ENCODE data around the gene EEIG1. TPM values are rescaled to one million over a fixed set of nuclear protein-coding genes. Genes with fewer than 3 reads are reported as not detected.

Gene EEIG1
- total and polyA plus RNA-seq, 10 of the 15 experiments (the other 5 are each of a cell fraction or from before 2014, with no cell fraction given): 1.2 to 75.9 (median 9.0) TPM

GRCh38 chr9:128003966-128004604 lies 23.3 kb upstream of the EEIG1 start (continued):
- TF ChIP-seq MTA3 (IDR thresholded peaks at IDR 0.05; ENCODE audit: borderline replicate concordance, low read length): no peak
- no peak for TF ChIP-seq HCFC1 (IDR thresholded peaks at IDR 0.05; ENCODE audit: low read length)
- TF ChIP-seq ZSCAN29 (IDR thresholded peaks at IDR 0.05): no peak
- no peak for TF ChIP-seq CBX3 (IDR thresholded peaks at IDR 0.05; ENCODE audit: borderline replicate concordance, low read depth)
- TF ChIP-seq ZBED1 (IDR thresholded peaks at IDR 0.05; ENCODE audit: borderline replicate concordance): no peak
- TF ChIP-seq ETV6 (conservative IDR thresholded peaks at IDR 0.05 in 1 of 2, IDR thresholded peaks at IDR 0.05 in 1 of 2; ENCODE audit: borderline replicate concordance in 1 of 2, low read depth in 1 of 2): no peak

GRCh38 chr9:128002959-128003358 lies 22.2 kb upstream of the EEIG1 start:
- H3K4me1 ChIP-seq (ENCODE audit: control insufficient read depth, insufficient read depth, low read length): peaks cover 11% of the 10 kb centered on the region
- no peak for DNase-seq (ENCODE audit: low read depth, low spot score)
- no peaks in the 10 kb centered on the region; the same call in 2 of the 3 replicates for H3K9me3 ChIP-seq (replicated peaks; ENCODE audit: control insufficient read depth, insufficient read depth, low read length)
- ATAC-seq: no peak
- TF ChIP-seq ZSCAN29 (IDR thresholded peaks at IDR 0.05) (no peak), PKNOX1 (IDR thresholded peaks at IDR 0.05) (no peak), MEF2B (IDR thresholded peaks at IDR 0.05; ENCODE audit: partially characterized antibody, poor library complexity, severe bottlenecking) (no peak), SKIL (IDR thresholded peaks at IDR 0.05; ENCODE audit: low read depth, poor library complexity, severe bottlenecking) (no peak), NBN (IDR thresholded peaks at IDR 0.05) (no peak), ELK1 (IDR thresholded peaks at IDR 0.05; ENCODE audit: low read depth, low read length) (no peak), ATF2 (IDR thresholded peaks at IDR 0.05; ENCODE audit: low read length) (no peak), STAT3 (IDR thresholded peaks at IDR 0.05; ENCODE audit: low read depth, low read length) (no peak), FOS (IDR thresholded peaks at IDR 0.05; ENCODE audit: borderline replicate concordance, extremely low read depth, insufficient read length) (no peak)
- no peak overlapping the region for H2AFZ ChIP-seq (ENCODE audit: control insufficient read depth, low read depth, low read length)
- no TSS peak for BruUV-seq (replicated peaks)
- no peaks in the 10 kb centered on the region for H3K27me3 ChIP-seq (replicated peaks in 1 of 2; ENCODE audit: control insufficient read depth in 2 of 2, insufficient read depth in 2 of 2, low read length in 1 of 2)
- no peak overlapping the region for H3K9ac ChIP-seq (ENCODE audit: control insufficient read depth, insufficient read depth, low read length)
- no peak overlapping the region for H3K27ac ChIP-seq (ENCODE audit: control insufficient read depth, insufficient read depth)
- H3K79me2 ChIP-seq (ENCODE audit: control insufficient read depth, insufficient read depth, low read length): no peaks in the 10 kb centered on the region
- ChIA-PET SMC1A (ENCODE audit: uncharacterized antibody, unreplicated experiment) (interaction anchor here (1.3 kb wide), 1 partner anchor 12 kb away, joined by 3 read pairs; no protein-coding TSS in a partner anchor), RAD21 (ENCODE audit: unreplicated experiment) (no interaction called here), POLR2A (no interaction called here), CTCF (interaction anchor here (0.6 kb wide), 3 partner anchors 28 to 114 kb away, joined by 3 read pairs; no protein-coding TSS in a partner anchor)
- no peak overlapping the region for H3K4me3 ChIP-seq
- H3K36me3 ChIP-seq (ENCODE audit: control insufficient read depth in 2 of 2, insufficient read depth in 2 of 2, low read length in 1 of 2): no peaks in the 10 kb centered on the region
- intact Hi-C loops (cut with micrococcal nuclease; ENCODE audit: unreplicated experiment): no loop called here
- no peak overlapping the region for H3K4me2 ChIP-seq (ENCODE audit: control insufficient read depth, insufficient read depth)
- in situ Hi-C loops (cut with MboI): no loop called here
- WGBS (ENCODE audit: insufficient coverage, insufficient replicate concordance, low lambda C conversion rate, missing lambda C conversion rate): 46% methylated on average over 5 of the region's 5 CpGs
- H4K20me1 ChIP-seq (ENCODE audit: control insufficient read depth, insufficient read depth): no peaks in the 10 kb centered on the region
- no peak for FAIRE-seq
